ENCODE measurements around the gene COL17A1.

GRCh38 chr10:103983367-103983911 is 102.2 kb downstream of the COL17A1 start:
- TF ChIP-seq CTCF (IDR thresholded peaks at IDR 0.05) (no peak), POLR2A (IDR thresholded peaks at IDR 0.05) (no peak), EP300 (IDR thresholded peaks at IDR 0.05) (no peak)
